SU-DHL-6 (cell line): Measurements from ENCODE around the gene DPYSL4.

ENCODE experiments used
- H2AFZ ChIP-seq: fragments of 200-600 bp; sonication (generic); 2 replicates; pipeline ENCODE4 v1.6.1; 2014; ENCODE audit warnings: low read depth, mild to moderate bottlenecking, moderate library complexity, mixed read lengths, antibody characterized with exemption, low read length; ENCODE audit not compliant: severe bottlenecking
- H3F3A ChIP-seq: fragments of 200-600 bp; shearing (Covaris generic); 2 replicates; pipeline ENCODE4 v1.6.0; 2016; ENCODE audit warnings: antibody characterized with exemption, mild to moderate bottlenecking; ENCODE audit not compliant: insufficient read depth
- H3K27ac ChIP-seq: fragments of 200-600 bp; sonication (generic); 2 replicates; pipeline ENCODE4 v1.5.1; 2016; ENCODE audit warnings: low read depth, mild to moderate bottlenecking, low read length, moderate library complexity, mixed read lengths
- H3K27me3 ChIP-seq: fragments of 200-600 bp; sonication (generic), shearing (Covaris generic); 2 replicates; pipeline ENCODE4 v1.6.0; 2014; ENCODE audit warnings: mild to moderate bottlenecking, low read length
- H3K36me3 ChIP-seq: fragments of 200-600 bp; sonication (generic); 2 replicates; pipeline ENCODE4 v1.6.1; 2014; ENCODE audit warnings: mild to moderate bottlenecking, low read length, mixed read lengths
- H3K4me2 ChIP-seq: fragments of 300-600, 200-600 bp; shearing (Covaris generic), sonication (generic); 2 replicates; pipeline ENCODE4 v1.6.0; 2014; ENCODE audit warnings: low read length, low read depth, mild to moderate bottlenecking; ENCODE audit not compliant: poor library complexity, severe bottlenecking
- H3K4me3 ChIP-seq: fragments of 200-600 bp; sonication (generic); 2 replicates; pipeline ENCODE4 v1.5.1; 2014; ENCODE audit warnings: antibody characterized with exemption, low read length, mild to moderate bottlenecking, mixed read lengths; ENCODE audit not compliant: insufficient read depth, poor library complexity, severe bottlenecking
- H3K79me2 ChIP-seq: fragments of 200-600 bp; sonication (generic); 2 replicates; pipeline ENCODE4 v1.6.1; 2014; ENCODE audit warnings: mild to moderate bottlenecking, low read length, moderate library complexity; ENCODE audit not compliant: insufficient read depth
- H3K9ac ChIP-seq: fragments of 200-600 bp; sonication (generic); 2 replicates; pipeline ENCODE4 v1.7.0; 2014; ENCODE audit warnings: mild to moderate bottlenecking, low read length
- H3K9me2 ChIP-seq: fragments of 200-600 bp; sonication (generic); replicated peaks from 2 replicates; pipeline ENCODE4 v1.6.1; 2014; ENCODE audit warnings: low read length; ENCODE audit not compliant: insufficient read depth
- H3K9me3 ChIP-seq: fragments of 200-600 bp; sonication (generic); 2 replicates; pipeline ENCODE4 v1.6.1; 2014; ENCODE audit warnings: low read length, mixed read lengths; ENCODE audit not compliant: insufficient read depth
- H4K20me1 ChIP-seq: fragments of 200-600 bp; sonication (generic); 2 replicates; pipeline ENCODE4 v1.6.1; 2014; ENCODE audit warnings: low read depth, mild to moderate bottlenecking, antibody characterized with exemption, low read length, moderate library complexity, mixed read lengths
- CTCF ChIP-seq: fragments of 200-600 bp; sonication (generic); IDR thresholded peaks from one replicate; pipeline ENCODE4 v1.5.1; 2017; ENCODE audit warnings: antibody characterized with exemption, mild to moderate bottlenecking, low read length, moderate library complexity; ENCODE audit not compliant: insufficient read depth, poor library complexity, severe bottlenecking
- EZH2phosphoT487 ChIP-seq: fragments of 200-600 bp; sonication (generic), shearing (Covaris generic); conservative IDR thresholded peaks from 2 replicates; pipeline ENCODE4 v1.6.1; 2018; ENCODE audit warnings: mild to moderate bottlenecking, antibody characterized with exemption, low read length, moderate library complexity, mixed read lengths

Gene DPYSL4

GRCh38 chr10:132209130-132209529, 22.4 kb downstream of the DPYSL4 start:
- H2AFZ ChIP-seq: no peak overlapping the region
- no peak overlapping the region for H3K9ac ChIP-seq
- no peaks in the 10 kb centered on the region for H3K9me3 ChIP-seq
- no peak overlapping the region for H3K4me3 ChIP-seq
- H3F3A ChIP-seq: no peaks in the 10 kb centered on the region
- TF ChIP-seq CTCF: no peak
- TF ChIP-seq EZH2phosphoT487: no peak
- no peak overlapping the region for H3K4me2 ChIP-seq
- H3K27me3 ChIP-seq: no peaks in the 10 kb centered on the region
- no peak overlapping the region for H3K27ac ChIP-seq
- no peaks in the 10 kb centered on the region for H3K36me3 ChIP-seq
- H4K20me1 ChIP-seq: no peaks in the 10 kb centered on the region
- no peaks in the 10 kb centered on the region for H3K79me2 ChIP-seq
- no peaks in the 10 kb centered on the region for H3K9me2 ChIP-seq

DNA sequence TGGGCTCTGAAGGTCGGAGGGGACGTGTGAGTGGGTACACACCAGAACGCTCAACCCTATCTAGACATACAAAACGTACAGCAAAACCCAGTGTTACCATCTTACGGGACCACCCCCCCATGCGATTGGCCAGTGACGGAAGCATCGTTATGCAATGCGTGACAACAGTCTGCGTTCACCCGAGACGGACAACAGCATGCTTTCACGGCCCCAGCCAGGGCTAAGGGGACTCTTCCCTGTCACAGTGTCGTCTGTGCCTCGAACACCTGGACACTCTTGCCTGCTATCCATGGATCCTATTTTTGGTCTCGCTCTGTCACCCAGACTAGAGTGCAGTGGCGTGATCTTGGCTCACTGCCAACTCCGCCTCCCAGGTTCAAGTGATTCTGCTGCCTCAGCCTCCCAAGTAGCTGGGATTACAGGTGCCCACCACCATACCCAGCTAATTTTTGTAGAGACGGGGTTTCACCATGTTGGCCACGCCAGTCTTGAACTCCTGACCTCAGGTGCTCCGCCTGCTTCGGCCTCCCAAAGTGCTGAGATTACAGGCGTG, 23.3 kb downstream of the DPYSL4 start:
- no peak overlapping the region for H3K4me3 ChIP-seq
- no peak overlapping the region for H3K27ac ChIP-seq
- no peaks in the 10 kb centered on the region for H3K79me2 ChIP-seq
- no peaks in the 10 kb centered on the region for H4K20me1 ChIP-seq
- H3K9me3 ChIP-seq: no peaks in the 10 kb centered on the region
- H3K36me3 ChIP-seq: no peaks in the 10 kb centered on the region
- H3K9ac ChIP-seq: no peak overlapping the region
- no peak for TF ChIP-seq CTCF
- no peak for TF ChIP-seq EZH2phosphoT487
- no peaks in the 10 kb centered on the region for H3K27me3 ChIP-seq
- H3K4me2 ChIP-seq: no peak overlapping the region
- no peaks in the 10 kb centered on the region for H3K9me2 ChIP-seq
- no peak overlapping the region for H2AFZ ChIP-seq
- no peaks in the 10 kb centered on the region for H3F3A ChIP-seq

DNA sequence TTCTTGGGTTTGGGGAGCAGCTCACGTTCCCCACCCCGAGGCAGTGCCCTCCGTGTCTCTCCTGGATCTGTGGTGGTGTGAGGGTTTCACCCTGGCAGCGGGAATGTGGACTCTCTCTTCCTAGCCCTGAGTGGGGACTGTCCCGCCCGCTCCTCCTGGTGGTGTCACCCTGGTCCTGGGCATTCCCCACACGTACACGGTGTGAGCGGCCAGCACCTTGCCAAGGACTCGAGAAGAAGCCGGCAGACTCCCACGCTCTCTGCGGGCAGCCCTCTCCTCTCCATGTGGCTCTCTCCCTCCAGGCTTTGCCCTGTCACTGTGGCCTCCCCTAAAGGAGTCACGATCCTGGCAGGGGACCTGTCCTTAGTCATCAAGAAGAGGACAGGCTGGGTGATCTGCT, 24.0 kb downstream of the DPYSL4 start:
- TF ChIP-seq CTCF (no peak), EZH2phosphoT487 (no peak)
- Histone ChIP-seq H2AFZ (no peak overlapping the region), H3F3A (no peaks in the 10 kb centered on the region), H3K27me3 (no peaks in the 10 kb centered on the region), H3K9me2 (no peaks in the 10 kb centered on the region), H3K4me3 (no peak overlapping the region), H3K79me2 (no peaks in the 10 kb centered on the region), H3K9ac (no peak overlapping the region), H3K36me3 (no peaks in the 10 kb centered on the region), H3K27ac (no peak overlapping the region), H3K4me2 (no peak overlapping the region), H4K20me1 (no peaks in the 10 kb centered on the region), H3K9me3 (no peaks in the 10 kb centered on the region)
